Activated naive CD4-positive, alpha-beta T cell treated with anti-CD3 and anti-CD28 coated beads, Interleukin-2, amount 50 U/mL, for 72 hours (primary cell): Measurements from ENCODE around the gene SSR1. TPM values are rescaled to one million over a fixed set of nuclear protein-coding genes. Genes with fewer than 3 reads are reported as not detected.
A peak's percentile ranks its signal among the peaks of the same experiment; 100 is the strongest.
"Not testable (repeated sequence)": the region's sequence is repeated elsewhere in the genome, so short reads cannot be mapped to it uniquely, and the experiment has no call there.

Experiments used
- ATAC-seq, 2 donors: fragments of 150-1000 bp; cut with Tn5 transposase; 2 replicates each; pipeline ENCODE4 v1.10.0; 2021; ENCODE audit warnings: mild to moderate bottlenecking in 2 of 2, moderate library complexity in 2 of 2
- DNase-seq, 2 donors: peaks; one replicate each; pipeline ENCODE4 v3.0.0; 2021 to 2022; ENCODE audit warnings: low spot score in 2 of 2
- H3K27ac Mint-ChIP-seq, 2 donors: one replicate each; pipeline ENCODE4 v1.8.0; 2022; ENCODE audit warnings: mild to moderate bottlenecking in 2 of 2, mixed read lengths in 2 of 2
- H3K36me3 Mint-ChIP-seq, 2 donors: one replicate each; pipeline ENCODE4 v1.8.0; 2022; ENCODE audit warnings: mixed read lengths in 2 of 2
- H3K9me3 Mint-ChIP-seq, 2 donors: one replicate each; pipeline ENCODE4 v1.8.0; 2022; ENCODE audit warnings: mixed read lengths in 2 of 2
- total RNA-seq, 2 donors: library from RNA; stranded (reverse); gene quantifications; one replicate each; pipeline ENCODE4 v1.2.3, GENCODE V29; 2022

SSR1 gene
- total RNA-seq, 2 donors from 2014 or later: 103 to 122 TPM

DNA sequence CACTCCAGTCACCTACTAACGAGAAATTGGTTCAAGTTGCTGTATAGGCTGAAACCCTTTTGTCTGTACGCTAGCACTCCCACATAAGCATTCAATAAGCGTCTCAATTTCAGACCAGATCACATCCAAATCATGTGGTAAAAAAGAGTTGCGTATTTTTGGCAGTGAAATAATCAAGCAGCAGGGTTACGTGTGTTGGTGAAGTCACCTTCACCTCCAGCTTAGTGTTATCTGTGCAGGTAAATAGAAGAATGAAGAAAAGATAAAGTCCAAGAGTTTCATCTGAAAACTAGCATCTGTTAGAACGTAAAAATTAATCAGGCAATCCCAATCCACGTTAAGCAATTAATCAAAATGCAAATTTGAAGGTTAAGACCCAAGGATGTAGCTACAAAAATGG, 11.3 kb downstream of the SSR1 start:
- Mint-ChIP-seq H3K9me3 (no peaks in the 10 kb centered on the region), H3K27ac (no peak overlapping the region), H3K36me3 (peaks cover 21 to 27% of the 10 kb centered on the region in 2 donors)
- no peak for ATAC-seq
- DNase-seq: no peak

GRCh38 chr6:7300926-7301325, 12.1 kb downstream of the SSR1 start:
- H3K36me3 Mint-ChIP-seq: peaks cover 21 to 27% of the 10 kb centered on the region in 2 donors
- no peak overlapping the region for H3K27ac Mint-ChIP-seq
- no peaks in the 10 kb centered on the region for H3K9me3 Mint-ChIP-seq
- no peak for DNase-seq
- no peak for ATAC-seq

DNA sequence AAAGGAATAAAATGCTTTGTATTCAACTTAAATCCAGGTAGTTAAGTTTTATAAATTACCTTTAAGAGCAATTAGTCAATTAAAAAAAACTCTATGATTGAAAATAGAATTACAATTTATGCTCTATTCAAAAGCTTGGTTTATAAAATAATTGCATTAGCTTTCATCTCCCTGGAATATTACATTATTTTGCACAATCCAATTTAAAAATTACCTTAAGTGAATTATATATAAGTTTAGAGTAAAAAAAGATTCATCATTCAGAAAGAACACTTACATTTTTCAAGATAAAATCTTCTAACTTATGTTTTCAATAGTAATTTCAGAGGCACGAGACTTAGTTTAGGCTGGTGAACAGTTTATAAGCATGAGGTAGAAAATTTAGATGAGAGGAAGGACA, 14.9 kb downstream of the SSR1 start:
- DNase-seq (no peak), ATAC-seq (no peak)
- peaks cover 21 to 26% of the 10 kb centered on the region in 2 donors for H3K36me3 Mint-ChIP-seq
- H3K27ac Mint-ChIP-seq: no peak overlapping the region
- no peaks in the 10 kb centered on the region for H3K9me3 Mint-ChIP-seq

DNA sequence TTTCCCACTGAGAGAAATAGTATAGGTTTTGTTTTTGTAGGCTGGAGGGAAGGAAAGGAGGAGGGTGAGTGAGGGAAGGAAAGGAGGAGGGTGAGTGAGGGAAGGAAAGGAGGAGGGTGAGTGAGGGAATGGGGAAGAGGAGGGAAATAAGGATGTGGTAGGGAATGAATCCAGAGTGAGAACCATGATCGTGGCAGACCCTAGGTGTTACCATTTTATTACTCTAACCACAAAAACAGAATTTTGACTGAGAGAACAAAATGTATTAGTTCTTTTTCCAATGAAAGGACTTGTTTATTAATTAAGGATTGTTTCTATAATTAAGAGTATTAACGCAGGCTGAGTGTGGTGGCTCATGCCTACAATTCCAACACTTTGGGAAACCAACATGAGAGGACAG, 16.4 kb downstream of the SSR1 start:
- no peak for DNase-seq
- H3K27ac Mint-ChIP-seq: peak overlapping the region in 1 of 2 donors; percentile 87
- no peak for ATAC-seq

GRCh38 chr6:7295916-7296315, 17.1 kb downstream of the SSR1 start:
- no peaks in the 10 kb centered on the region for H3K9me3 Mint-ChIP-seq
- H3K27ac Mint-ChIP-seq: peak overlapping the region in 1 of 2 donors; percentile 87
- peaks cover 8 to 15% of the 10 kb centered on the region in 2 donors for H3K36me3 Mint-ChIP-seq
- DNase-seq (no peak), ATAC-seq (no peak)

More for the DNA sequence above, 16.4 kb downstream of the SSR1 start:
- H3K9me3 Mint-ChIP-seq: no peaks in the 10 kb centered on the region
- H3K36me3 Mint-ChIP-seq: peaks cover 15 to 21% of the 10 kb centered on the region in 2 donors

GRCh38 chr6:7292596-7293255, 20.3 kb downstream of the SSR1 start:
- Mint-ChIP-seq H3K36me3 (peaks cover 0 to 11% of the 10 kb centered on the region in 2 donors), H3K27ac (no peak overlapping the region), H3K9me3 (no peaks in the 10 kb centered on the region)
- DNase-seq: no peak
- no peak for ATAC-seq

GRCh38 chr6:7290079-7290478, 22.9 kb downstream of the SSR1 start:
- H3K9me3 Mint-ChIP-seq: no peaks in the 10 kb centered on the region
- H3K27ac Mint-ChIP-seq: no peak overlapping the region
- DNase-seq (no peak), ATAC-seq (no peak)
- peaks cover 0 to 16% of the 10 kb centered on the region in 2 donors for H3K36me3 Mint-ChIP-seq

GRCh38 chr6:7285416-7285815, 27.6 kb downstream of the SSR1 start:
- Mint-ChIP-seq H3K36me3 (peaks cover 0 to 21% of the 10 kb centered on the region in 2 donors), H3K27ac (peak overlapping the region in 1 of 2 donors; percentile 27)

DNA sequence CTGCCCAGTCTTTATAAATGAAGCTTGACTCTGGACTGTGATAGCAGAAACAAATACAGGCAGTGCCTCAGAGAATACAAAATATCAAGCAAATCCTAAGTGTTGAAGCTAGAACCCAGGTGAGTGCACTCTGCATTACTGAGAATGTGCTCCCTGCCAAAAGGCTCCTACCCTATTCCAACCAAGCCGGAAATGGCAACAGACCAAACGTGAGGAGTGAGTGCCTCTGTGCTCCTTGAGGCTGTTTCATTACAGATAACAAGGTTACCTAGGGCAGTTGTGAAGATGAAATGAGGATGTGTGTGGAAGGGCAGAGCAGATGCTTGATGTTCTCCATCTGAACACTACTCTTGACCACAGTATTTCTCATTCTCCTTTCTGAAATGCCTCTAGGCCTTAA, 29.3 kb downstream of the SSR1 start:
- H3K27ac Mint-ChIP-seq: no peak overlapping the region
- DNase-seq: no peak
- peaks cover 0 to 15% of the 10 kb centered on the region in 2 donors for H3K36me3 Mint-ChIP-seq
- ATAC-seq: no peak
- no peaks in the 10 kb centered on the region for H3K9me3 Mint-ChIP-seq

More at GRCh38 chr6:7285416-7285815, 27.6 kb downstream of the SSR1 start:
- no peak for DNase-seq
- no peak for ATAC-seq
- H3K9me3 Mint-ChIP-seq: no peaks in the 10 kb centered on the region

GRCh38 chr6:7282097-7282906, 30.7 kb downstream of the SSR1 start:
- Mint-ChIP-seq H3K27ac (peak overlapping the region; percentile 81 to 82), H3K36me3 (peaks cover 0 to 15% of the 10 kb centered on the region in 2 donors), H3K9me3 (no peaks in the 10 kb centered on the region)
- DNase-seq: no peak
- peak; percentile 60 to 79 for ATAC-seq

DNA sequence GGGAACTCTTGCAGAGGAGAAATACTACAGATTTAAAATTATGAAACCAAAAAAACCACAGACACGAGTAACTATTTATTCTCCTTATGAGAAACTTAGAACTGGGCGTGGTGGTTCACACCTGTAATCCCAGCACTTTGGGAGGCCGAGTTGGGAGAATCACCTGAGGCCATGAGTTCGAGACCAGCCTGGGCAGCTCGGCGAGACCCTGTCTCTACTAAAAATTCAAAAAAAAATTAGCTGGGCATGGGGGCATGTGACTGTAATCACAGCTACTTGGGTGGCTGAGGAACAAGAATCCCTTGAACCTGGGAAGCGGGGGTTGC, 36.8 kb downstream of the SSR1 start:
- no peaks in the 10 kb centered on the region for H3K36me3 Mint-ChIP-seq

GRCh38 chr6:7274525-7274924, 38.5 kb downstream of the SSR1 start:
- DNase-seq, H3K9me3 Mint-ChIP-seq, H3K36me3 Mint-ChIP-seq, H3K27ac Mint-ChIP-seq, ATAC-seq: not testable (repeated sequence)

More for the DNA sequence above, 36.8 kb downstream of the SSR1 start:
- DNase-seq (no peak), ATAC-seq (peak in 1 of 2 donors; percentile 24)
- Mint-ChIP-seq H3K9me3 (no peaks in the 10 kb centered on the region), H3K27ac (no peak overlapping the region)

DNA sequence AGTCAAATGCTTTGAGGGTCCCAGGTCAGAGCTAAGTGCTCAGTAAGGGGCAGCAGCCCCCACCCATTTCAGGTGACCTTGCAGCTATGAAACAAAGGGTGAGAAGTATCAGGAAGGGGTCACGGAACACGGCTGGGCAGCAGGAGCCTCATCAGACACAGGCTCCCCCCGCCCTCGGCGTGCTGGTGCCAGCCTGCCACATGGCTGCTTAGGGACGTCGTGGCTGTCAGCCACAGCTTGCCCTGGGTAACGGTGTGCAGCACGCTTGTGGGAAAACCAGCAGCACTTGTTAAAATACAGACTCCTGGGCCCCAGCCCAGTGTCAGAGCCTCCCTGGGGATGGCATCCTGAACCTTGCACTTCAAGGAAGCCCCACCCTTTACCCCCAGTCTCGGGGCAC, 39.3 kb downstream of the SSR1 start:
- DNase-seq (no peak), ATAC-seq (no peak)
- Mint-ChIP-seq H3K9me3 (no peaks in the 10 kb centered on the region), H3K27ac (no peak overlapping the region), H3K36me3 (no peaks in the 10 kb centered on the region)

- Mint-ChIP-seq H3K36me3 (no peaks in the 10 kb centered on the region), H3K27ac (peak overlapping the region; percentile 12 to 30), H3K9me3 (no peaks in the 10 kb centered on the region)
- DNase-seq (no peak), ATAC-seq (no peak)
These were observed 41.8 kb downstream of the SSR1 start for GRCh38 chr6:7271205-7271534.

GRCh38 chr6:7270320-7271204, 42.4 kb downstream of the SSR1 start:
- Mint-ChIP-seq H3K27ac (peak overlapping the region in 1 of 2 donors; percentile 12), H3K36me3 (no peaks in the 10 kb centered on the region), H3K9me3 (no peaks in the 10 kb centered on the region)
- ATAC-seq (no peak), DNase-seq (no peak)

GRCh38 chr6:7269816-7270215, 43.2 kb downstream of the SSR1 start:
- DNase-seq (no peak), ATAC-seq (no peak)
- no peak overlapping the region for H3K27ac Mint-ChIP-seq
- H3K36me3 Mint-ChIP-seq: no peaks in the 10 kb centered on the region
- no peaks in the 10 kb centered on the region for H3K9me3 Mint-ChIP-seq
